GM12873 (cell line): ENCODE results near the gene ZNF469.

Experiments used
- TF ChIP-seq, protein P1 (sequence below): IDR thresholded peaks from 2 replicates; pipeline ENCODE4 v1.5.1; 2012; ENCODE audit warnings: low read depth, mild to moderate bottlenecking, moderate library complexity, low read length, control low read depth; ENCODE audit not compliant: insufficient read depth; ENCODE audit errors: missing control alignments

The ZNF469 gene

DNA sequence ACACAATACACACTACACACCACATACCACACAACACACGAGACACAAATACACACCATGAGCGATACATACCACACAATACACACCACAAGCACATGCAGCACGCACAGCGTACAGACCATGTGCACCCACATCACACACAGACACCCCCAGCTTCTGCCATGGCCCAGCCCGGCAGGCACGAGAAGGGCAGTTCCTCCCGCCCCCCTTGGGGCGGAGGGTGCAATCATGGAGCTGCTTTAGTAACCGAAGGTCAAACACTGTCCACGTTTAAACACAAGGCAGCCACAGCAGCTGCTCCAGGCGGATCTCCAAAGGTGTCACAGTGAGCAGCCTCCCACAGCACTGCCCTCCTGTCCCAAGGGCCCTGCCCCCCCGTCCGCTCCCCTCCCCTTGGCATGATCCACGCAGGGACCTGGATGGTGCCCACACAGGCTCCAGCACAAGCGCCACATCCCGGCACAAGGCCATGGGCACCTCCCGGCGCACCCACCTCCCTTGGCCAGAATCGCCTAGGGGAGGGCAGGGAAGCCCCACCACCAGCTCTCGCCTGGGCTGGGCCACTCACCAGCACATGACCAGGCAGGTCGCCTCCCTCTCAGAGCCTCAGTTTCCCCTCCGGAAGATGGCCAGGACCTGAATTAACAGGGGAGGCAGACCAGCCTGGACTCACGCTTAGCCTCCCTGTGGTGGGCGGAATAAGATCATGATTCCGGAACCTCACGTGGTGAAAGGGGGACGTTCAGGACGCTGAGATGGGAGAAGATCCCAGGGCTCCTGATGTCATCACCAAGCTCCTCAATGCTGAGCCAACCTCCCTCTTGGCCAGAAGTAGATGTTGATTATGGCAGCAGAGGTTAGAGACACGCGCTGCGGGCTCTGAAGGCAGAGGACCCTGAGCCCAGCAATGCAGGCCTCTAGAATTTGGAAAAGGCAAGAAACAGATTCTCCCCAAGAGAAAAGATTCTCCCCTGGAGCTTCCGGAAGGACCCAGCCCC is 32.6 kb upstream of the ZNF469 start:
- TF ChIP-seq, protein P1, sequence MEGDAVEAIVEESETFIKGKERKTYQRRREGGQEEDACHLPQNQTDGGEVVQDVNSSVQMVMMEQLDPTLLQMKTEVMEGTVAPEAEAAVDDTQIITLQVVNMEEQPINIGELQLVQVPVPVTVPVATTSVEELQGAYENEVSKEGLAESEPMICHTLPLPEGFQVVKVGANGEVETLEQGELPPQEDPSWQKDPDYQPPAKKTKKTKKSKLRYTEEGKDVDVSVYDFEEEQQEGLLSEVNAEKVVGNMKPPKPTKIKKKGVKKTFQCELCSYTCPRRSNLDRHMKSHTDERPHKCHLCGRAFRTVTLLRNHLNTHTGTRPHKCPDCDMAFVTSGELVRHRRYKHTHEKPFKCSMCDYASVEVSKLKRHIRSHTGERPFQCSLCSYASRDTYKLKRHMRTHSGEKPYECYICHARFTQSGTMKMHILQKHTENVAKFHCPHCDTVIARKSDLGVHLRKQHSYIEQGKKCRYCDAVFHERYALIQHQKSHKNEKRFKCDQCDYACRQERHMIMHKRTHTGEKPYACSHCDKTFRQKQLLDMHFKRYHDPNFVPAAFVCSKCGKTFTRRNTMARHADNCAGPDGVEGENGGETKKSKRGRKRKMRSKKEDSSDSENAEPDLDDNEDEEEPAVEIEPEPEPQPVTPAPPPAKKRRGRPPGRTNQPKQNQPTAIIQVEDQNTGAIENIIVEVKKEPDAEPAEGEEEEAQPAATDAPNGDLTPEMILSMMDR = no peak

DNA sequence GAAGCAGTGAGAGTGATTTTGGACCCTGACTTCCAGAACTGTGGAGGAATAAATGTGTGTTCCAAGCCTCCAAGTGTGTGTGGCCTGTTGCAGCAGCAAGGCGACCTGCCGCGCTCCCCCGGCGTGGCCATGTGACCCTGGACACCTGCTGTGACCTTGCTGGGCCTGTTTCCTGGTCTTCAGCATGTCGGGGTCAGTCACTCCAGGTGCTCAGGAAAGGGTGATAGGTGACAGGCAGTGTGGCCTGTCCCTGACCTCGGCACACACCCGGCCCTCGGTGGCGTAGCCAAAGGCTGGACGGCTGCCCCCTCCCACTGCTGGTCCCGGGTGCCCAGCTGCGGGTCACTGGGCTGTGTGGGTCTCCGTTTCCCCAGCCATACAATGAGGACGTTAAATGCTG is 31.8 kb upstream of the ZNF469 start:
- TF ChIP-seq, protein P1 = no peak

DNA sequence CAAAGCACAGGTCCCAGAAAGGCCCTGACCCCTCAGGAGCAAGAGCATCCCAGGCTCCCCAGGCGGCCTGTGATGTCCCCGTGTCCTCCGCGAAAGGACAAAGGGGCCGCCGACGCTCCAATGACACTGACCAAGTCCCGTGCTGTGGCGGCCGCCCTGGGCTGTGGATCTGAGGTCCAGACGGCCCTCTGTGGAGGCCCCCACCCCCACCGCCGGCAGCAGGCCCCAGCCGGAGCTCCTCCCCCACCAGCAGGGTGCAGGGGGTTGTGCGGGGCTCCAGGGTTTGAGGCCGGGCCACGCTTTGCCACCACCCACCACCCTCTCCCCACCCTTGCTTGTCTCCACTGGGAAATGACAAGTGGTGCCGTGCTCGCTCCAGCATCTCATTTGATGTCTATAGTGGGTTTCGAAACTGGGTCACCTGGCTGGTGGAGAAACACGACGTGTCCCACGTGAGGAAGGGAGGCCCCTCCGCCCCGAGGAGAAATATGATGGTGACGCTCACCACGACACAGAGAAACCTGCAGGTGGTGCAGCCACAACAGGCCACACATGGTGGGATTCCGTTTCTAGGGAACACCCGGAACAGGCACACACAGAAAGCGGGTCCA is 31.2 kb upstream of the ZNF469 start:
- TF ChIP-seq, protein P1 = no peak

DNA sequence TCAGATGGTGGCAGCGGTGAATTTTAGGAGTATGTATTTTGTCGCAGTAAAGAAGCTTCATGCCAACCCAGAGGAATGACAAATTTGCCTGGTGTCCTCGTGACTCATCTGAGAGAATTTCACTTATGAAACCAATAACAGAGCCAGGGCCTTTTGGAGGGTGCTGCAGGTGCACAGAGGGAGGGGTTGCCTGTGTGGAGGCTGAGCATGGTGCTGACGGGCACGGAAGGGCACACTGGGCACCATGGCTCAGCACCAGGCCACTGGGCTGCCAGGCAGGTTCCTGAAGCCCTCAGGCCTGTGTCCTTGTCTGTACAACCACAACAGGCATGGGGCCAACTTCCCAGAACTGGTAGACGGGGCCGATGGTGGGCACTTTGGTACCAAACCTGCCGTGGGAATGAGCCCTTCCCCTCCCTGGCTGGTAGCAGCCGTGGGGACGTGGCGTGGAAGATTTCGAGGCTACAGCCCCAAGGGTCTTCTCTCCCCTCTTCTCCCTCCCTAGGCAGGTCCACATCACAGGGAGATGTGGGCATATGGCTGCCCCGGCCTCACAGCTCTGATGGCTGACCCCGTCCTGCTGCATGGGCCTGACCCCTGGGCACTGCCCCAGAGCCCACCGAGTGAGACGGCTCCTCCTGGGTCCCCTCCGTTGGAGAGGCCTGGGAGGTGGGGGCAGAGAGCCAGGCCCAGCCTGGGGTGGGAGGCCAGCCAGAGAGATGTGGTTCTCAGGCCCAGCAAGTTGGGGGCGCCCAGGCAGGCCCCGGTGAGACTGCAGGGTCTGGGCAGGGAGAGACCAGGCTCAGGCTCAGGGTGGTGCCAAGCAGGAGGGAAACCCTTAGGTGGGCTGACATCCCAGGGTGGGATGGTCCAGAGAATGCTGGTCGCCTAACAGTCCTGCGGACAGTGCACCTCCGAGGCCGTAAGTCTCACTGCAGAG is 30.2 kb upstream of the ZNF469 start:
- TF ChIP-seq, protein P1 = no peak

DNA sequence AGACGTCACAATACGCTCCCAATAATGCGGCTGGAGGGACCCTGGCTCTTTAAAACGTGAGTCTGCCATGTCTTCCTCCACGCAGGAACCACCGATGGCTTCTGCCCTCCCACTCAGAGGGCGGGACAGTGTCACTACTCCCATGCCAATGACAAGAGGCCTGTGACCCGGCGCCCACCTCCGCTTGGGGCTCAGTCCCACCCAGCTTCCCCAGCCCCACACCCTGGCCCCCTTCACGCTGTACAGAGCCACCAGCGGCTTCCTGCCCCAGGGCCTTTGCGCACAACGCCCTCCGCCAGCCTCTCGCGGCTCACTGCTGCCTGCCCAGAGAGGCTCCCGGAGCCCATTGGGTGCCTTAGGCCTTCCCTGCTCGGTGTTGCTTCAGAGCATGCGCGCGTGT is 29.5 kb upstream of the ZNF469 start:
- TF ChIP-seq, protein P1 = no peak

DNA sequence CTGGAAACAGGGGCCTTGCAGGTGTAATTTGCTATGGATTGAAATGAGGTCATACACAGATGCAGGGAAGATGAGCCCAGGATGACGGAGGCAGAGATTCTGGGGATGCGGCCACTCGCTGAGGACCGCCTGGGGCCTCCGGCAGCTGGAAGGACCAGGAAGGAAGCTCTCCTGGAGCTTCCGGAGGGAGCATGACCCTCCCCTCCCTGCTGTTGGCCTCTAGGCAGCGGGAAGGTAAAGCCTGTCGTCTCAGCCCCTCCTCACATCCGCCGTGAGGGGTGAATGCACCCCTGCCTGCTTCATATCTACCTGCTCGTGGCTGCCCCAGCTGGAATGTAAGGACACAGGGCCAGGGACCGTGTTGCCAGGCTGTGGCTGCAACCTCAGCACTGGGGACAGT is 29.1 kb upstream of the ZNF469 start:
- TF ChIP-seq, protein P1 = no peak
